Fibroblast of the aortic adventitia (primary cell): ENCODE measurements around the gene TMEM271. TPM values are rescaled to one million over a fixed set of nuclear protein-coding genes. Genes with fewer than 3 reads are reported as not detected.

Experiments
- DNase-seq: peaks from one replicate; pipeline ENCODE4 v3.0.0-alpha.2; 2010; ENCODE audit warnings: low read depth
- H3K4me3 ChIP-seq: 2 replicates; pipeline ENCODE4 v1.5.1; 2011; ENCODE audit warnings: low read depth, mild to moderate bottlenecking, control low read depth, low read length, moderate library complexity
- CTCF ChIP-seq: IDR thresholded peaks from 2 replicates; pipeline ENCODE4 v1.5.1; 2011; ENCODE audit warnings: mild to moderate bottlenecking, low read length, control low read depth, inconsistent platforms; ENCODE audit not compliant: insufficient read depth
- total RNA-seq: library from RNA; depleted of rRNA; stranded (reverse); fragments of >200 nt; gene quantifications from 2 replicates; pipeline ENCODE4 v1.2.3, GENCODE V29; 2012; ENCODE audit warnings: low replicate concordance

TMEM271 gene
- total RNA-seq, 1 donor = not detected

GRCh38 chr4:535181-535923 lies 40.7 kb downstream of the TMEM271 start:
- H3K4me3 ChIP-seq = no peak overlapping the region
- DNase-seq = no peak
- TF ChIP-seq CTCF = no peak

GRCh38 chr4:534576-535151 lies 41.4 kb downstream of the TMEM271 start:
- no peak for TF ChIP-seq CTCF
- no peak for DNase-seq

GRCh38 chr4:534101-534575 lies 42.0 kb downstream of the TMEM271 start:
- no peak overlapping the region for H3K4me3 ChIP-seq
- no peak for TF ChIP-seq CTCF
- DNase-seq = no peak

More at GRCh38 chr4:534576-535151, 41.4 kb downstream of the TMEM271 start:
- no peak overlapping the region for H3K4me3 ChIP-seq

- DNase-seq = no peak
- H3K4me3 ChIP-seq = no peak overlapping the region
- no peak for TF ChIP-seq CTCF
Observed at GRCh38 chr4:533318-534100, 42.6 kb downstream of the TMEM271 start.

- no peak overlapping the region for H3K4me3 ChIP-seq
- TF ChIP-seq CTCF = no peak
- no peak for DNase-seq
Observed at GRCh38 chr4:532588-533317, 43.3 kb downstream of the TMEM271 start.
